Activated CD4-positive, alpha-beta T cell treated with anti-CD3 and anti-CD28 coated beads for 1 hour (primary cell): ENCODE measurements around the gene VOPP1.
"Not testable (repeated sequence)": the region's sequence is repeated elsewhere in the genome, so short reads cannot be mapped to it uniquely, and the experiment has no call there.

ENCODE experiments used
- DNase-seq: peaks from one replicate; pipeline ENCODE4 v3.0.0-alpha.2; 2020

The VOPP1 gene

GRCh38 chr7:55572378-55573233 is at the start of gene VOPP1:
TSS of gene VOPP1 (minus strand) at chr7:55572502. CDS start at chr7:55572324, 178 bp downstream.
- peak; percentile 42 for DNase-seq

- DNase-seq: no peak
Observed at GRCh38 chr7:55618913-55619312, 46.6 kb upstream of the VOPP1 start.

- not testable (repeated sequence) for DNase-seq
Observed at GRCh38 chr7:55614365-55615064, 42.2 kb upstream of the VOPP1 start.

GRCh38 chr7:55609726-55610125 is 37.4 kb upstream of the VOPP1 start:
- DNase-seq: not testable (repeated sequence)

GRCh38 chr7:55605661-55606060 is 33.4 kb upstream of the VOPP1 start:
- DNase-seq: not testable (repeated sequence)

- not testable (repeated sequence) for DNase-seq
Observed at GRCh38 chr7:55597944-55598499, 25.7 kb upstream of the VOPP1 start.

GRCh38 chr7:55597214-55597739 is 25.0 kb upstream of the VOPP1 start:
- not testable (repeated sequence) for DNase-seq

- no peak for DNase-seq
Observed at GRCh38 chr7:55595511-55595910, 23.2 kb upstream of the VOPP1 start.

- no peak for DNase-seq
Observed at GRCh38 chr7:55594870-55595269, 22.6 kb upstream of the VOPP1 start.

- DNase-seq: no peak
Observed at GRCh38 chr7:55594414-55594813, 22.1 kb upstream of the VOPP1 start.

- DNase-seq: peak; percentile 57
Observed at GRCh38 chr7:55593515-55594318, 21.4 kb upstream of the VOPP1 start.

GRCh38 chr7:55593172-55593514 is 20.8 kb upstream of the VOPP1 start:
- DNase-seq: no peak

GRCh38 chr7:55592492-55592891 is 20.2 kb upstream of the VOPP1 start:
- no peak for DNase-seq

GRCh38 chr7:55591282-55591931 is 19.1 kb upstream of the VOPP1 start:
- DNase-seq: no peak

- DNase-seq: no peak
Observed at GRCh38 chr7:55590517-55591281, 18.4 kb upstream of the VOPP1 start.

- DNase-seq: no peak
Observed at GRCh38 chr7:55589905-55590304, 17.6 kb upstream of the VOPP1 start.

- DNase-seq: no peak
Observed at GRCh38 chr7:55588976-55589604, 16.8 kb upstream of the VOPP1 start.

- DNase-seq: no peak
Observed at GRCh38 chr7:55588379-55588699, 16.0 kb upstream of the VOPP1 start.

- DNase-seq: no peak
Observed at GRCh38 chr7:55587687-55588378, 15.5 kb upstream of the VOPP1 start.

- DNase-seq: not testable (repeated sequence)
Observed at GRCh38 chr7:55582656-55583055, 10.4 kb upstream of the VOPP1 start.
